GM23338 (cell line): ENCODE measurements around the gene SIL1. TPM values are rescaled to one million over a fixed set of nuclear protein-coding genes. Genes with fewer than 3 reads are reported as not detected.

Experiments used
- ATAC-seq: fragments of 200-7000 bp; cut with Tn5 transposase; 3 replicates; pipeline ENCODE4 v1.9.1; 2020
- DNase-seq: peaks from one replicate; pipeline ENCODE4 v3.0.0-alpha.2; 2015; ENCODE audit warnings: low spot score
- H2AFZ ChIP-seq: fragments of 200-600 bp; sonication (generic); 2 replicates; pipeline ENCODE4 v1.8.0; 2016; ENCODE audit warnings: antibody characterized with exemption, mild to moderate bottlenecking, moderate library complexity
- H3F3A ChIP-seq: fragments of 200-600 bp; sonication (generic); replicated peaks from 2 replicates; pipeline ENCODE4 v1.8.0; 2017; ENCODE audit warnings: antibody characterized with exemption, mixed run types, low read depth
- H3K27ac ChIP-seq: fragments of 200-600 bp; sonication (generic); 2 replicates; pipeline ENCODE4 v1.6.1; 2016; ENCODE audit warnings: low read depth
- H3K27me3 ChIP-seq: fragments of 200-600 bp; sonication (generic); 2 replicates; pipeline ENCODE4 v1.8.0; 2016; ENCODE audit warnings: mild to moderate bottlenecking, mixed run types, moderate library complexity; ENCODE audit not compliant: insufficient read depth
- H3K36me3 ChIP-seq: fragments of 200-600 bp; sonication (generic); 2 replicates; pipeline ENCODE4 v1.8.0; 2016; ENCODE audit warnings: mild to moderate bottlenecking; ENCODE audit not compliant: insufficient read depth
- H3K4me1 ChIP-seq: fragments of 200-600 bp; sonication (generic); 2 replicates; pipeline ENCODE4 v1.8.0; 2016; ENCODE audit warnings: mild to moderate bottlenecking, moderate library complexity; ENCODE audit not compliant: insufficient read depth
- H3K4me2 ChIP-seq: fragments of 200-600 bp; sonication (generic); 2 replicates; pipeline ENCODE4 v1.7.1; 2017; ENCODE audit warnings: mixed run types
- H3K4me3 ChIP-seq: fragments of 200-600 bp; sonication (generic); 2 replicates; pipeline ENCODE4 v1.6.1; 2016; ENCODE audit warnings: mixed run types
- H3K79me2 ChIP-seq: fragments of 200-600 bp; sonication (generic); replicated peaks from 2 replicates; pipeline ENCODE4 v1.8.0; 2017; ENCODE audit warnings: mild to moderate bottlenecking; ENCODE audit not compliant: insufficient read depth
- H3K9me2 ChIP-seq: fragments of 200-600 bp; sonication (generic); 2 replicates; pipeline ENCODE4 v1.8.0; 2017; ENCODE audit not compliant: insufficient read depth
- H4K20me1 ChIP-seq: fragments of 200-600 bp; sonication (generic); replicated peaks from 2 replicates; pipeline ENCODE4 v1.8.0; 2017; ENCODE audit warnings: mild to moderate bottlenecking; ENCODE audit not compliant: insufficient read depth
- H3K27ac Mint-ChIP-seq: 2 replicates; pipeline ENCODE4 v1.8.0; 2020; ENCODE audit warnings: inconsistent platforms, mild to moderate bottlenecking, moderate library complexity, mixed read lengths
- H3K27me3 Mint-ChIP-seq: 3 replicates; pipeline ENCODE4 v1.8.0; 2022; ENCODE audit warnings: low read depth, mild to moderate bottlenecking, moderate library complexity, mixed read lengths, inconsistent platforms; ENCODE audit not compliant: insufficient read depth, poor library complexity
- H3K36me3 Mint-ChIP-seq: 3 replicates; pipeline ENCODE4 v1.8.0; 2021; ENCODE audit warnings: low read depth, mild to moderate bottlenecking, inconsistent platforms, moderate library complexity, mixed read lengths
- H3K4me1 Mint-ChIP-seq: 3 replicates; pipeline ENCODE4 v1.8.0; 2020; ENCODE audit warnings: mild to moderate bottlenecking, inconsistent platforms, mixed read lengths
- H3K4me3 Mint-ChIP-seq: 3 replicates; pipeline ENCODE4 v1.8.0; 2021; ENCODE audit warnings: moderate library complexity, mild to moderate bottlenecking, inconsistent platforms, mixed read lengths
- H3K9me3 Mint-ChIP-seq: 3 replicates; pipeline ENCODE4 v1.8.0; 2020; ENCODE audit warnings: moderate library complexity, mild to moderate bottlenecking, inconsistent platforms, mixed read lengths
- ETS1 ChIP-seq: IDR thresholded peaks from 2 replicates; pipeline ENCODE4 v1.6.1; 2016; ENCODE audit warnings: antibody characterized with exemption
- EZH2 ChIP-seq: fragments of 200-600 bp; sonication (generic); IDR thresholded peaks from one replicate; pipeline ENCODE4 v1.8.0; 2017; ENCODE audit warnings: antibody characterized with exemption, mild to moderate bottlenecking, low read depth; ENCODE audit not compliant: unreplicated experiment
- EZH2phosphoT487 ChIP-seq: fragments of 200-600 bp; sonication (generic); IDR thresholded peaks from one replicate; pipeline ENCODE4 v1.8.1; 2018; ENCODE audit warnings: antibody characterized with exemption; ENCODE audit not compliant: unreplicated experiment
- REST ChIP-seq: IDR thresholded peaks from one replicate; pipeline ENCODE4 v1.6.1; 2018; ENCODE audit warnings: antibody characterized with exemption; ENCODE audit not compliant: unreplicated experiment
- STAT1 ChIP-seq: IDR thresholded peaks from one replicate; pipeline ENCODE4 v1.6.1; 2016; ENCODE audit warnings: antibody characterized with exemption; ENCODE audit not compliant: unreplicated experiment
- ZNF114 ChIP-seq: fragments of 250-450 bp; sonication (Bioruptor Pico); IDR thresholded peaks from 2 replicates; pipeline ENCODE4 v1.5.0; 2020; ENCODE audit warnings: mild to moderate bottlenecking, moderate library complexity
- ZNF462 ChIP-seq: fragments of 250-450 bp; sonication (Bioruptor Pico); IDR thresholded peaks from 2 replicates; pipeline ENCODE4 v1.5.0; 2020; ENCODE audit warnings: mild to moderate bottlenecking, moderate library complexity
- polyA plus RNA-seq: library from polyadenylated mRNA; unstranded; fragments of >200 nt; fragmentation: Nextera tagmentation; extraction: Ambion mirVana; gene quantifications from 2 replicates; pipeline ENCODE4 v1.2.1, GENCODE V29; 2016
- total RNA-seq: library from RNA; depleted of rRNA; stranded (reverse); fragments of >200 nt; shearing (Covaris generic); gene quantifications from 2 replicates; pipeline ENCODE4 v1.2.3, GENCODE V29; 2014

SIL1 gene
- total and polyA plus RNA-seq, 2 experiments from 2014 or later, result 5.5 to 5.9 TPM

GRCh38 chr5:139141446-139142204 lies 56.5 kb downstream of the SIL1 start (continued):
- TF ChIP-seq ZNF462 (CRISPR knock-in tag), result no peak

- no peaks in the 10 kb centered on the region; the same call in 1 of the 2 replicates for H4K20me1 ChIP-seq
- Mint-ChIP-seq H3K9me3 (no peaks in the 10 kb centered on the region), H3K36me3 (no peaks in the 10 kb centered on the region), H3K27ac (no peak overlapping the region), H3K27me3 (peaks cover 2% of the 10 kb centered on the region), H3K4me1 (no peaks in the 10 kb centered on the region; the same call in none of the 3 replicates), H3K4me3 (no peak overlapping the region)
- no peak overlapping the region for H3K4me3 ChIP-seq
- no peak overlapping the region for H2AFZ ChIP-seq
- no peaks in the 10 kb centered on the region for H3K36me3 ChIP-seq
- H3F3A ChIP-seq, result no peaks in the 10 kb centered on the region
- 0 out of 2 replicates have a peak, but pooled peaks cover 3% of the 10 kb centered on the region for H3K9me2 ChIP-seq
- H3K27ac ChIP-seq, result no peak overlapping the region
- H3K4me1 ChIP-seq, result no peaks in the 10 kb centered on the region
- no peaks in the 10 kb centered on the region for H3K27me3 ChIP-seq
- ATAC-seq, result no peak
- no peak for DNase-seq
- H3K4me2 ChIP-seq, result no peak overlapping the region
- H3K79me2 ChIP-seq, result no peaks in the 10 kb centered on the region
- TF ChIP-seq ETS1, result no peak
- TF ChIP-seq EZH2phosphoT487, result no peak
- TF ChIP-seq ZNF114 (CRISPR knock-in tag), result no peak
- no peak for TF ChIP-seq STAT1
- TF ChIP-seq EZH2, result no peak
- TF ChIP-seq REST, result no peak
Measured at GRCh38 chr5:139140591-139141071, 57.5 kb downstream of the SIL1 start.
